ENCODE measurements around the gene SMC1A.
"Not testable (repeated sequence)": the region's sequence is repeated elsewhere in the genome, so short reads cannot be mapped to it uniquely, and the experiment has no call there.

Gene SMC1A

DNA sequence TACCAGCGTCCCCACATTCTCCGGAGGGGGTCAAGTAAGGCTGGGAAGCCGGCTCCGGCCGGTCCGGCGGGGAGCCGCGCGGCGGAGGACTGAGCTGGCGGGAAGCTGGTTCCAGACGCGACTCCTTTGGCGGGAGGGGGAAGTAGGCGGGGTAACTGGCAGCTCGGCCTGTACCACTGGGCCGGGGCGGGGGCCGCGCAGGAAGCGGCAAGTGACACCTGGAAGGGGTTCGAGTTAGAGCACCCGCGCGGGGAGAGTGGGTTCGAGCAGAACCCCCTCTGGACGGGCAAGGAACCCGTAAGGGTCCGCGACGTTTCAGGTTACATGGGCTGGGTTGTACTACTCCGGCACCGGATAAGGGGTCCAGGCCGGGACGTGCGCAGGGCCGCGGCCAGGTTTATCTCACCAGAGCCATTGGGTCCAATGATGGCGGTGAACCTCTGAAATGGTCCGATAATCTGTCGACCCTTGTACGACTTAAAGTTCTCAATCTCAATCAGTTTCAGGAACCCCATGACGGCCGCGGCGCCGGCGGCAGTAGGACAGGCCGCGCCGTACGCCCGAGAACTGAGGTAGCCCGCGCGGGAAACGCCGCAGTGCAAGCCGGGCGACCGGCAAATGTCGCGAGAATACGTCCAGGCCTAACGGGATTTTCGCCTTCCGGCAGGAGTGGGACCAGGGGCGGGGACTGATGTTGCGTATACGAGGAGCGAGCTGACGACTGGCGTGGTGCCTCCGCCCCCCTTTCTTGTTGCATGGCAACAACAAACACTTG lies at the start of gene SMC1A:
Gene SMC1A, minus strand, starts transcription at position 569 of the 775 bp plus-strand sequence. Its CDS starts 54 bp downstream, at position 515.
- H3K36me3 ChIP-seq (ENCODE audit: low read depth), result peaks cover 14% of the 10 kb centered on the region; the same call in 1 of the 2 replicates
- DNase-seq (ENCODE audit: low spot score), result peak; percentile 95
- peak within 1 kb of the TSS; percentile 50 for H3K4me3 ChIP-seq (ENCODE audit: severe bottlenecking)
- H3K4me1 ChIP-seq (ENCODE audit: insufficient read depth, poor library complexity, severe bottlenecking), result no peaks in the 10 kb centered on the region
- peak within 1 kb of the TSS; percentile 83 for H3K27ac ChIP-seq (ENCODE audit: poor library complexity, severe bottlenecking)
- H3K9me3 ChIP-seq (ENCODE audit: severe bottlenecking), result no peaks in the 10 kb centered on the region
- TF ChIP-seq, protein P1, sequence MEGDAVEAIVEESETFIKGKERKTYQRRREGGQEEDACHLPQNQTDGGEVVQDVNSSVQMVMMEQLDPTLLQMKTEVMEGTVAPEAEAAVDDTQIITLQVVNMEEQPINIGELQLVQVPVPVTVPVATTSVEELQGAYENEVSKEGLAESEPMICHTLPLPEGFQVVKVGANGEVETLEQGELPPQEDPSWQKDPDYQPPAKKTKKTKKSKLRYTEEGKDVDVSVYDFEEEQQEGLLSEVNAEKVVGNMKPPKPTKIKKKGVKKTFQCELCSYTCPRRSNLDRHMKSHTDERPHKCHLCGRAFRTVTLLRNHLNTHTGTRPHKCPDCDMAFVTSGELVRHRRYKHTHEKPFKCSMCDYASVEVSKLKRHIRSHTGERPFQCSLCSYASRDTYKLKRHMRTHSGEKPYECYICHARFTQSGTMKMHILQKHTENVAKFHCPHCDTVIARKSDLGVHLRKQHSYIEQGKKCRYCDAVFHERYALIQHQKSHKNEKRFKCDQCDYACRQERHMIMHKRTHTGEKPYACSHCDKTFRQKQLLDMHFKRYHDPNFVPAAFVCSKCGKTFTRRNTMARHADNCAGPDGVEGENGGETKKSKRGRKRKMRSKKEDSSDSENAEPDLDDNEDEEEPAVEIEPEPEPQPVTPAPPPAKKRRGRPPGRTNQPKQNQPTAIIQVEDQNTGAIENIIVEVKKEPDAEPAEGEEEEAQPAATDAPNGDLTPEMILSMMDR (IDR thresholded peaks at IDR 0.05; ENCODE audit: poor library complexity, severe bottlenecking), result no peak
- ATAC-seq (ENCODE audit: low read depth), result peak; percentile 87
- H3K27me3 ChIP-seq (ENCODE audit: insufficient read depth, poor library complexity, severe bottlenecking), result no peaks in the 10 kb centered on the region

DNA sequence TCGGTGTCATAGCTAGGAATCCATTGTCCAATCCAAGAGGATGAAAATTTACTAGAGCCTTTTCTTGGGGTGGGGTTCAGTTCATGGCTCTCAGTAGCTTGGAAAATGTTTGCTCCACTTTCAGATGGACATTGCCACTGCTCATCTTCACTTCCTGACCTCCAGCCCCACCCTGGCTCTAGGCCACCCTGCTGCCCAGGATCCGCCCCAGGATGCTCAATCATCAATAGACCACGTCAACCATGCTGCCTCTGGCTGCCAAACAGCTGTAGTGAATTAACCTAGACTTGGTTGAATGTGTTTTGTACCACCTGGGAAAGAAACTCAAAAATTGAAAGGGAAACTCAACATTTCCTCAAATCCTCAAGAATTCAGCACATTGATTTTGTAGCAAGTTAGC lies 48.9 kb upstream of the SMC1A start:
- H3K9me3 ChIP-seq (ENCODE audit: severe bottlenecking), result no peaks in the 10 kb centered on the region
- H3K27me3 ChIP-seq (ENCODE audit: insufficient read depth, poor library complexity, severe bottlenecking), result no peaks in the 10 kb centered on the region
- no peak for ATAC-seq (ENCODE audit: low read depth)
- no peaks in the 10 kb centered on the region for H3K4me1 ChIP-seq (ENCODE audit: insufficient read depth, poor library complexity, severe bottlenecking)
- no peak overlapping the region for H3K4me3 ChIP-seq (ENCODE audit: severe bottlenecking)
- H3K27ac ChIP-seq (ENCODE audit: poor library complexity, severe bottlenecking), result no peak overlapping the region
- TF ChIP-seq, protein P1 (IDR thresholded peaks at IDR 0.05; ENCODE audit: poor library complexity, severe bottlenecking), result no peak
- no peak for DNase-seq (ENCODE audit: low spot score)
- H3K36me3 ChIP-seq (ENCODE audit: low read depth), result no peaks in the 10 kb centered on the region

DNA sequence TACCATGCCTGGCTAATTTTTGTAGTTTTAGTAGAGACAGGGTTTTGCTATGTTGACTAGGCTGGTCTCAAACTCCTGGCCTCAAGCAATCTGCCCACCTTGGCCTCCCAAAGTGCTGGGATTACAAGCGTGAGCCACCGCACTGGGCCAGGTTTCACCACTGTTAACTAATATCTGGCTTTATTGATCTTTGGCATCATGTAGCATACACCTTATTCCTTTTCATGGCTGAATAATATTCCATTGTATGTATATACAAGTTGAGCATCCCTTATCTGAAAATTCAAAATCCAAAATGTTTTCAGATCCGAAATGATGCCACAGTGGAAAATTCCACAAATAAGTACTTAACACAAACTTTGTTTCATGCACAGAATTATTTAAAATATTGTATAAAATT lies 46.2 kb upstream of the SMC1A start:
- ATAC-seq (ENCODE audit: low read depth); H3K4me1 ChIP-seq (ENCODE audit: insufficient read depth, poor library complexity, severe bottlenecking); H3K4me3 ChIP-seq (ENCODE audit: severe bottlenecking); H3K36me3 ChIP-seq (ENCODE audit: low read depth); DNase-seq (ENCODE audit: low spot score); H3K9me3 ChIP-seq (ENCODE audit: severe bottlenecking); H3K27me3 ChIP-seq (ENCODE audit: insufficient read depth, poor library complexity, severe bottlenecking); H3K27ac ChIP-seq (ENCODE audit: poor library complexity, severe bottlenecking): not testable (repeated sequence)

DNA sequence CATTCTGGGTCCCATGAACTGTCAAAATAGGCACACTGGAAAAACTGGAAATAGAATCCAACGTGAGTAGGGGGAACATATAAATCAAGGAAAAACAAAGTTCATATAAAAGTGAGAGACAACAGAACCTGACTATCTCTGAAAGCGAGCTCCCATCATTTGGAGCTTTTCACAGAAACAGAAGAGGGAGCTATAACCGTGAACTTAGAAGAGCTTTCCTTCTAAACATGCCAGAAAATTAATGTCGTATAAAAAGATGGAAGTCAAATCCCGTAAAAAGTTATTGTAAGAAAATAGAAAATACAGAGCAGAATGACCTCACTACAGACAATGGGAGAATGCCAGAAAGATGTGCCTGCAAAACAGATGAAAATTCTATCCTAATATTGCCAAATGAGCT lies 35.6 kb upstream of the SMC1A start:
- DNase-seq (ENCODE audit: low spot score) (no peak), ATAC-seq (ENCODE audit: low read depth) (no peak)
- H3K36me3 ChIP-seq (ENCODE audit: low read depth), result no peaks in the 10 kb centered on the region
- H3K4me3 ChIP-seq (ENCODE audit: severe bottlenecking), result no peak overlapping the region
- H3K27me3 ChIP-seq (ENCODE audit: insufficient read depth, poor library complexity, severe bottlenecking), result no peaks in the 10 kb centered on the region
- no peak overlapping the region for H3K27ac ChIP-seq (ENCODE audit: poor library complexity, severe bottlenecking)
- H3K4me1 ChIP-seq (ENCODE audit: insufficient read depth, poor library complexity, severe bottlenecking), result no peaks in the 10 kb centered on the region
- H3K9me3 ChIP-seq (ENCODE audit: severe bottlenecking), result no peaks in the 10 kb centered on the region
- TF ChIP-seq, protein P1 (IDR thresholded peaks at IDR 0.05; ENCODE audit: poor library complexity, severe bottlenecking), result peak; percentile 11

DNA sequence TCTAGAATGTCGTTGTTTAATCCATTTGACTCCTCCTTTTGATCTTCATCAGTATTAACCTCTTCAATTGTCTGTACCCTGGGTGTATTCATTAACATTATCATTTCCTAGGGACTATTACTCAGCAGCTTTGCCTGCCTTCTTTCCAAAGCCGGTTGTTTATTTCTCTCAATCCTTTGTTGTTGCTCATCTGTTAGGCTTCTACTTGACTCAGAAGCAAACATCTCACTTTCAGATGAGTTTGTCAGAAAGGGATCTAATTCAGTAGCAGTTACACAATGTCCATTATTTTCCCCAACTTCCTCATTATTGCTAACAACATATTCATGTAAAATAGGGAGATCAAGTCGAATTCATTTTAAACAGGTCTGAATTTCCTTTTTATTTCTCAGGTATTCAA lies 33.8 kb upstream of the SMC1A start:
- Histone ChIP-seq H3K27me3 (ENCODE audit: insufficient read depth, poor library complexity, severe bottlenecking) (no peaks in the 10 kb centered on the region), H3K36me3 (ENCODE audit: low read depth) (no peaks in the 10 kb centered on the region), H3K4me1 (ENCODE audit: insufficient read depth, poor library complexity, severe bottlenecking) (no peaks in the 10 kb centered on the region), H3K4me3 (ENCODE audit: severe bottlenecking) (no peak overlapping the region), H3K27ac (ENCODE audit: poor library complexity, severe bottlenecking) (no peak overlapping the region), H3K9me3 (ENCODE audit: severe bottlenecking) (no peaks in the 10 kb centered on the region)
- TF ChIP-seq, protein P1 (IDR thresholded peaks at IDR 0.05; ENCODE audit: poor library complexity, severe bottlenecking), result no peak
- DNase-seq (ENCODE audit: low spot score), result no peak
- peak; percentile 61 for ATAC-seq (ENCODE audit: low read depth)

All from RWPE2 (cell line).